Immature natural killer cell (primary cell): ENCODE data around the gene ATP6V1A. TPM values are rescaled to one million over a fixed set of nuclear protein-coding genes. Genes with fewer than 3 reads are reported as not detected.

ENCODE experiments used
- DNase-seq, 3 donors: peaks; one replicate each; pipeline ENCODE4 v3.0.0; 2022; ENCODE audit warnings: mixed read lengths in 1 of 3
- H3K27ac Mint-ChIP-seq, 6 donors: one replicate each; pipeline ENCODE4 v1.8.0; 2020; ENCODE audit warnings: mixed read lengths in 6 of 6, mild to moderate bottlenecking in 5 of 6, inconsistent platforms in 4 of 6, moderate library complexity in 3 of 6
- H3K27me3 Mint-ChIP-seq, 3 donors: one replicate each; pipeline ENCODE4 v1.8.0; 2020 to 2021; ENCODE audit warnings: low read depth in 3 of 3, mild to moderate bottlenecking in 3 of 3, mixed read lengths in 3 of 3, moderate library complexity in 3 of 3, inconsistent platforms in 1 of 3
- H3K36me3 Mint-ChIP-seq, 3 donors: one replicate each; pipeline ENCODE4 v1.8.0; 2020; ENCODE audit warnings: mixed read lengths in 3 of 3, inconsistent platforms in 2 of 3, mild to moderate bottlenecking in 2 of 3
- H3K4me1 Mint-ChIP-seq, 2 donors: one replicate each; pipeline ENCODE4 v1.8.0; 2020; ENCODE audit warnings: inconsistent platforms in 2 of 2, mild to moderate bottlenecking in 2 of 2, mixed read lengths in 2 of 2, moderate library complexity in 1 of 2
- H3K4me3 Mint-ChIP-seq, 5 donors: one replicate each; pipeline ENCODE4 v1.8.0; 2020; ENCODE audit warnings: mild to moderate bottlenecking in 5 of 5, mixed read lengths in 5 of 5, inconsistent platforms in 3 of 5, moderate library complexity in 3 of 5
- H3K9me3 Mint-ChIP-seq, 6 donors: one replicate each; pipeline ENCODE4 v1.8.0; 2020; ENCODE audit warnings: mild to moderate bottlenecking in 6 of 6, mixed read lengths in 6 of 6, inconsistent platforms in 4 of 6, moderate library complexity in 3 of 6
- polyA plus RNA-seq, 3 donors: library from polyadenylated mRNA; unstranded; fragments of 300-500 nt; fragmentation: Illumina TruSeq; gene quantifications; one replicate each; pipeline ENCODE4 v1.2.3, GENCODE V29; 2021

The ATP6V1A gene
- polyA plus RNA-seq: 10 to 100 TPM; 46.0 to 51.1 (median 46.1) TPM

- peak; percentile 89 to 92 (median 91) for DNase-seq
- peak within 1 kb of the TSS; percentile 100 for H3K27ac Mint-ChIP-seq
- H3K27me3 Mint-ChIP-seq: peaks cover 19 to 27% (median 25%) of the 10 kb centered on the region in 3 donors
- H3K9me3 Mint-ChIP-seq: no peaks in the 10 kb centered on the region
- H3K4me3 Mint-ChIP-seq: peak within 1 kb of the TSS; percentile 93 to 100 (median 98)
- no peaks in the 10 kb centered on the region for H3K36me3 Mint-ChIP-seq
- peaks cover 63 to 76% of the 10 kb centered on the region in 2 donors for H3K4me1 Mint-ChIP-seq
Measured at GRCh38 chr3:113746548-113747282, at the start of gene ATP6V1A. ATP6V1A (plus strand) TSS chr3:113747035; CDS start chr3:113778754, 31,719 bp downstream.

GRCh38 chr3:113697500-113698090 is 49.2 kb upstream of the ATP6V1A start:
- H3K27me3 Mint-ChIP-seq: peaks cover 0 to 6% (median 4%) of the 10 kb centered on the region in 3 donors
- no peak overlapping the region for H3K4me3 Mint-ChIP-seq
- DNase-seq: no peak
- peaks cover 0 to 2% (median 0%) of the 10 kb centered on the region in 3 donors for H3K36me3 Mint-ChIP-seq
- no peak overlapping the region for H3K27ac Mint-ChIP-seq
- H3K4me1 Mint-ChIP-seq: peaks cover 28 to 32% of the 10 kb centered on the region in 2 donors
- no peaks in the 10 kb centered on the region for H3K9me3 Mint-ChIP-seq

- H3K9me3 Mint-ChIP-seq: no peaks in the 10 kb centered on the region
- peak overlapping the region in 2 of 6 donors; percentile 5 to 51 for H3K27ac Mint-ChIP-seq
Measured at GRCh38 chr3:113698213-113698742, 48.6 kb upstream of the ATP6V1A start.

GRCh38 chr3:113698956-113699355 is 47.9 kb upstream of the ATP6V1A start:
- peaks cover 0 to 2% (median 0%) of the 10 kb centered on the region in 3 donors for H3K36me3 Mint-ChIP-seq
- peak overlapping the region; percentile 47 to 81 (median 72) for H3K4me3 Mint-ChIP-seq
- no peaks in the 10 kb centered on the region for H3K9me3 Mint-ChIP-seq
- peaks cover 20% of the 10 kb centered on the region in 2 donors for H3K4me1 Mint-ChIP-seq
- H3K27ac Mint-ChIP-seq: peak overlapping the region in 3 of 6 donors; percentile 51 to 85 (median 77)
- no peak for DNase-seq
- H3K27me3 Mint-ChIP-seq: peaks cover 0 to 6% (median 4%) of the 10 kb centered on the region in 3 donors

More at GRCh38 chr3:113698213-113698742, 48.6 kb upstream of the ATP6V1A start:
- DNase-seq: no peak
- H3K27me3 Mint-ChIP-seq: peaks cover 0 to 6% (median 4%) of the 10 kb centered on the region in 3 donors
- H3K4me3 Mint-ChIP-seq: no peak overlapping the region
- H3K36me3 Mint-ChIP-seq: peaks cover 0 to 2% (median 0%) of the 10 kb centered on the region in 3 donors
- peaks cover 25% of the 10 kb centered on the region in 2 donors for H3K4me1 Mint-ChIP-seq

GRCh38 chr3:113707835-113708234 is 39.0 kb upstream of the ATP6V1A start:
- no peak overlapping the region for H3K4me3 Mint-ChIP-seq
- peaks cover 0 to 18% (median 2%) of the 10 kb centered on the region in 3 donors for H3K27me3 Mint-ChIP-seq
- H3K27ac Mint-ChIP-seq: no peak overlapping the region
- no peak for DNase-seq
- peaks cover 0 to 4% (median 0%) of the 10 kb centered on the region in 6 donors for H3K9me3 Mint-ChIP-seq
- no peaks in the 10 kb centered on the region for H3K36me3 Mint-ChIP-seq
- H3K4me1 Mint-ChIP-seq: peaks cover 4 to 14% of the 10 kb centered on the region in 2 donors

GRCh38 chr3:113712129-113712528 is 34.7 kb upstream of the ATP6V1A start:
- Mint-ChIP-seq H3K4me3 (no peak overlapping the region), H3K9me3 (peaks cover 0 to 2% (median 0%) of the 10 kb centered on the region in 6 donors), H3K4me1 (no peaks in the 10 kb centered on the region), H3K36me3 (no peaks in the 10 kb centered on the region), H3K27ac (no peak overlapping the region), H3K27me3 (peaks cover 0 to 9% (median 2%) of the 10 kb centered on the region in 3 donors)
- no peak for DNase-seq

GRCh38 chr3:113714702-113715101 is 32.1 kb upstream of the ATP6V1A start:
- Mint-ChIP-seq H3K9me3 (no peaks in the 10 kb centered on the region), H3K36me3 (peaks cover 0 to 4% (median 4%) of the 10 kb centered on the region in 3 donors), H3K27ac (peak overlapping the region in 2 of 6 donors; percentile 46 to 51), H3K4me1 (no peaks in the 10 kb centered on the region), H3K4me3 (no peak overlapping the region), H3K27me3 (peaks cover 0 to 6% (median 2%) of the 10 kb centered on the region in 3 donors)
- DNase-seq: no peak

GRCh38 chr3:113717308-113717707 is 29.5 kb upstream of the ATP6V1A start:
- Mint-ChIP-seq H3K4me3 (no peak overlapping the region), H3K27me3 (peaks cover 0 to 1% (median 0%) of the 10 kb centered on the region in 3 donors), H3K4me1 (peaks cover 10 to 16% of the 10 kb centered on the region in 2 donors), H3K27ac (peak overlapping the region in 1 of 6 donors; percentile 40), H3K36me3 (peaks cover 7 to 15% (median 8%) of the 10 kb centered on the region in 3 donors), H3K9me3 (no peaks in the 10 kb centered on the region)
- no peak for DNase-seq

GRCh38 chr3:113717818-113718217 is 29.0 kb upstream of the ATP6V1A start:
- Mint-ChIP-seq H3K27me3 (no peaks in the 10 kb centered on the region), H3K9me3 (no peaks in the 10 kb centered on the region)

GRCh38 chr3:113719294-113719693 is 27.5 kb upstream of the ATP6V1A start:
- peaks cover 7 to 15% (median 8%) of the 10 kb centered on the region in 3 donors for H3K36me3 Mint-ChIP-seq
- no peaks in the 10 kb centered on the region for H3K9me3 Mint-ChIP-seq
- no peak for DNase-seq
- H3K4me3 Mint-ChIP-seq: no peak overlapping the region
- H3K27me3 Mint-ChIP-seq: no peaks in the 10 kb centered on the region
- H3K27ac Mint-ChIP-seq: no peak overlapping the region
- peaks cover 22 to 35% of the 10 kb centered on the region in 2 donors for H3K4me1 Mint-ChIP-seq

More at GRCh38 chr3:113717818-113718217, 29.0 kb upstream of the ATP6V1A start:
- no peak for DNase-seq
- no peak overlapping the region for H3K4me3 Mint-ChIP-seq
- peaks cover 10 to 22% of the 10 kb centered on the region in 2 donors for H3K4me1 Mint-ChIP-seq
- peaks cover 7 to 15% (median 8%) of the 10 kb centered on the region in 3 donors for H3K36me3 Mint-ChIP-seq
- H3K27ac Mint-ChIP-seq: peak overlapping the region in 1 of 6 donors; percentile 68

GRCh38 chr3:113719758-113720157 is 27.1 kb upstream of the ATP6V1A start:
- peaks cover 23 to 40% of the 10 kb centered on the region in 2 donors for H3K4me1 Mint-ChIP-seq
- H3K36me3 Mint-ChIP-seq: peaks cover 7 to 15% (median 8%) of the 10 kb centered on the region in 3 donors
- H3K4me3 Mint-ChIP-seq: no peak overlapping the region
- no peaks in the 10 kb centered on the region for H3K9me3 Mint-ChIP-seq
- H3K27me3 Mint-ChIP-seq: no peaks in the 10 kb centered on the region
- no peak overlapping the region for H3K27ac Mint-ChIP-seq
- DNase-seq: no peak

GRCh38 chr3:113721636-113722035 is 25.2 kb upstream of the ATP6V1A start:
- no peaks in the 10 kb centered on the region for H3K9me3 Mint-ChIP-seq
- no peak overlapping the region for H3K4me3 Mint-ChIP-seq
- peaks cover 24 to 51% of the 10 kb centered on the region in 2 donors for H3K4me1 Mint-ChIP-seq
- peak overlapping the region; percentile 12 to 73 (median 53) for H3K27ac Mint-ChIP-seq
- peaks cover 7 to 15% (median 8%) of the 10 kb centered on the region in 3 donors for H3K36me3 Mint-ChIP-seq
- no peaks in the 10 kb centered on the region for H3K27me3 Mint-ChIP-seq
- no peak for DNase-seq

GRCh38 chr3:113728661-113729060 is 18.2 kb upstream of the ATP6V1A start:
- Mint-ChIP-seq H3K27ac (no peak overlapping the region), H3K27me3 (no peaks in the 10 kb centered on the region), H3K4me1 (peaks cover 17 to 37% of the 10 kb centered on the region in 2 donors), H3K4me3 (no peak overlapping the region), H3K9me3 (no peaks in the 10 kb centered on the region), H3K36me3 (peaks cover 0 to 4% (median 3%) of the 10 kb centered on the region in 3 donors)
- DNase-seq: no peak
